ENCODE results near the gene TMEM95. TPM values are rescaled to one million over a fixed set of nuclear protein-coding genes. Genes with fewer than 3 reads are reported as not detected.
"Not testable (repeated sequence)": the region's sequence is repeated elsewhere in the genome, so short reads cannot be mapped to it uniquely, and the experiment has no call there.

The TMEM95 gene
- polyA plus RNA-seq, 1 donor from 2014 or later: not detected

DNA sequence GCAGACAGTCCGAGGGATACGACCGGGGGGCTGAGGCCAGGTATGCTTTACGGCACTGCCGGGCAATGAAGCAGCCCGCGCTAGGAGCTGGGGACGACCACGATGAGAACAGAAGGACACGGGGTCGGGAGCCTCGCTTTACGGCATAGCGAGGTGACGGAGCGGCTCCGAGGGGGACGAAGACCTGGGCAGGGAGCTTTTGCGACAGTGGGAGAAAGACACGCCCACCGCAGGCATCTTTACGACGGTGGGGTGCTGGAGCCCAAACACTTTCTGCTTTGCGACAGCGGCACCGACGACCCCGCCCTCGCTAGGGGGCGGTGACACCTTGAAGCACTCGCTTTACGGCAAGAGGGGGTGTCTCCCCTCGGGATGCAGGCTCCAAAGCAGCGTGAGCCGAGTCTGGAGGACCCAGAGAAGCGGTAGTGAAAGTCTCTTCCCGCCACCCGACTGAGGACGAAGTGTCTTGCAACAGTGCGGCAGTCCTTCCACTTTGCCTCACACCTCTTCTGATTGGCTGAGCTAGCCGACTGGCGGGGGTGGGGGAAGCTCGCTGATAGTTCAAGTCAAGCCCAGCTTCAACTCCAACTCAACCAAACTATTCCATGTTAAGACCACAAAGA is 25.5 kb upstream of the TMEM95 start:
- H3K27me3 Mint-ChIP-seq: no peaks in the 10 kb centered on the region
- peaks cover 25 to 31% (median 29%) of the 10 kb centered on the region in 3 donors for H3K4me1 Mint-ChIP-seq
- peak overlapping the region; percentile 98 to 99 (median 99) for H3K27ac Mint-ChIP-seq
- no peaks in the 10 kb centered on the region for H3K9me3 Mint-ChIP-seq
- no peaks in the 10 kb centered on the region for H3K36me3 Mint-ChIP-seq
- peak overlapping the region; percentile 95 to 99 (median 98) for H3K4me3 Mint-ChIP-seq

DNA sequence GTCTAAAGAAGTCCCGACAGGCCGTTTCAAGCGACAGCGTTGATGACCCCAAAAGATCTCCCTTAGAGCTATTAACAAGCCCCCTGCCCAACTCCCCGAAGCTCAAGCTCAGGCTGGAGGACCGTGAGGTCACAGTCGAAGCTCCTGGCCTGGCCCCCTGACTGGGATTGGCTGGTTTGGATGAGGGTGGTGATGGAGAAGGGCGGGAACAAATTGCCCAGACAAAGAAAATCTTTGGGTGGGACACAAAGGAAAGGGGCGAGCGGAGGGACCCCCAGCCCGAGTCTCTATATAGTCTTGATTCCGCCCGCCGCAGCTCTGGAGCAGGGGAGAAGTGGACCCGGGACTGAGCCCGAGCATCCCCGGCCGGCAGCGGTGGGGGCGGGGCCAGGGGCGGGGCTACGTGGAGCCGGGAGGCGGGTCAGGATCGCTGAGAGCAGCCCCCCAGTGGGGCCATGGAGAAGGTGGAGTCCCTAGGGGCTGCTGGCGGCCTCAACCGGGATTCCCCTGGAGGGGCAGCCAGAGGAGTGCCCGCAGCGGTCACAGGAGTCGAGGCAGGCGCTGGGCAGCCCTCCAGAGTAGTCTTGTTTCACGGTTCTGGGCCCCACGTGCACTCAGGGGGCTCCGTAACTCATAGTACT is 24.8 kb upstream of the TMEM95 start:
- H3K4me3 Mint-ChIP-seq: peak overlapping the region; percentile 95 to 99 (median 98)
- H3K4me1 Mint-ChIP-seq: peaks cover 25 to 31% (median 30%) of the 10 kb centered on the region in 3 donors
- H3K27ac Mint-ChIP-seq: peak overlapping the region; percentile 98 to 99 (median 99)
- no peaks in the 10 kb centered on the region for H3K9me3 Mint-ChIP-seq
- no peaks in the 10 kb centered on the region for H3K36me3 Mint-ChIP-seq
- no peaks in the 10 kb centered on the region for H3K27me3 Mint-ChIP-seq

GRCh38 chr17:7330638-7331015 is 24.3 kb upstream of the TMEM95 start:
- Mint-ChIP-seq H3K36me3 (no peaks in the 10 kb centered on the region), H3K27me3 (no peaks in the 10 kb centered on the region), H3K4me3 (peak overlapping the region; percentile 95 to 99 (median 98)), H3K9me3 (no peaks in the 10 kb centered on the region), H3K4me1 (peaks cover 28 to 35% (median 31%) of the 10 kb centered on the region in 3 donors), H3K27ac (peak overlapping the region in 2 of 3 donors; percentile 98 to 99)

DNA sequence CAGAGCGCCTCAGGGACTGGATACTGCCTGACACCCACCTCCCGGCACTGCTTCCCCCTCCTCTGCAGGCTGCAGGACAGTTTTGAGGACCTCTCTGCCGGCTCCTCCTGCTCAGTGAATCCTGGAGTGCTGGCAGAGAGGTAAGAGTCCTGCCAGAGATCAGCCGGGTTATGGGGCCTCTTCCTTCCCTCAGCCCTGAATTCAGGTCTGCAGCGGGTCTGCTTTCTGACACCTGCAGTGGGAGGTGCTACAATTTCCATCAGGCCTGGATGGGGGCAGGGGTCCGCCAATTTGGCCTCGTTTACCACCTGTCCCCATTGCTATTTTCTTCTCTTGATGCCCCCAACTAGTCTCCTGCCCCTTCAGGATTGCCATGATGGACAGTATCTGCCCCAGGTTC is 22.8 kb upstream of the TMEM95 start:
- H3K9me3 Mint-ChIP-seq: no peaks in the 10 kb centered on the region
- H3K36me3 Mint-ChIP-seq: no peaks in the 10 kb centered on the region
- peak overlapping the region; percentile 66 to 86 (median 76) for H3K4me3 Mint-ChIP-seq
- H3K27ac Mint-ChIP-seq: peak overlapping the region; percentile 87 to 94 (median 90)
- H3K27me3 Mint-ChIP-seq: no peaks in the 10 kb centered on the region
- peaks cover 33 to 40% (median 37%) of the 10 kb centered on the region in 3 donors for H3K4me1 Mint-ChIP-seq

DNA sequence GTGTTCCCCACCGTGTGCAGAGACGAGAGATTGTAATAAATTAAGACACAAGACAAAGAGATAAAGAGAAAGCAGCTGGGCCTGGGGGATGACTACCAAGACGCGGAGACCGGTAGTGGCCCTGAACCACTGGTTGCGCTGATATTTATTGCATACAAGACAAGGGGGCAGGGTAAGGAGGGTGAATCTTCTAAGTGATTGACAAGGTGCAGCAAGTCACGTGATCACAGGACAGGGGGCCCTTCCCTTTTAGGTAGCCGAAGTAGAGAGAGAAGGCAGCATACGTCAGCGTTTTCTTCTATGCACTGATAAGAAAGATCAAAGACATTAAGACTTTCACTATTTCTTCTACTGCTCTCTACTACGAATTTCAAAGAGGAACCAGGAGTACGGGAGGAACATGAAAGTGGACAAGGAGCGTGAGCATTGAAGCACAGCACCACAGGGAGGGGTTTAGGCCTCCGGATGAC is 22.3 kb upstream of the TMEM95 start:
- Mint-ChIP-seq H3K4me1 (peaks cover 35 to 45% (median 40%) of the 10 kb centered on the region in 3 donors), H3K4me3 (peak overlapping the region; percentile 66 to 86 (median 76)), H3K27ac (peak overlapping the region; percentile 87 to 94 (median 90))
- not testable (repeated sequence) for H3K36me3 Mint-ChIP-seq, H3K27me3 Mint-ChIP-seq, H3K9me3 Mint-ChIP-seq

GRCh38 chr17:7334938-7335538 is 19.9 kb upstream of the TMEM95 start:
- peak overlapping the region in 2 of 3 donors; percentile 23 to 75 for H3K27ac Mint-ChIP-seq
- H3K27me3 Mint-ChIP-seq: no peaks in the 10 kb centered on the region
- no peaks in the 10 kb centered on the region for H3K9me3 Mint-ChIP-seq
- no peaks in the 10 kb centered on the region for H3K36me3 Mint-ChIP-seq
- peak overlapping the region in 3 of 4 donors; percentile 82 to 96 (median 85) for H3K4me3 Mint-ChIP-seq
- H3K4me1 Mint-ChIP-seq: peaks cover 27 to 40% (median 28%) of the 10 kb centered on the region in 3 donors

DNA sequence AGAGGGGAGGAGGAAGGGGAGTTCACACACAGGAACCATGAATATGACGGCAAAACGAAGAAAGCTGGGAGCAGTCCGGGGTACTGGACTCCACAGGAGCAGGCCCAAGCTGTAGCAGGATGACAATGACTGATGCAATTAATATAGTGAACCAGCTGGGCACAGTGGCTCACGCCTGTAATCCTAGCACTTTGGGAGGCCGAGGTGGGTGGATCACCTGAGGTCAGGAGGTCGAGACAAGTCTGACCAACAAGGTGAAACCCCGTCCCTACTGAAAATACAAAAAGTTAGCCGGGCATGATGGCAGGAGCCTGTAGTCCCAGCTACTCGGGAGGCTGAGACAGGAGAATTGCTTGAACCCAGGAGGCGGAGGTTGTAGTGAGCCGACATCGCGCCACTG is 19.2 kb upstream of the TMEM95 start:
- Mint-ChIP-seq H3K4me1 (peaks cover 25 to 42% (median 29%) of the 10 kb centered on the region in 3 donors), H3K27ac (peak overlapping the region; percentile 75 to 95 (median 89)), H3K4me3 (peak overlapping the region; percentile 82 to 96 (median 90))
- not testable (repeated sequence) for H3K27me3 Mint-ChIP-seq, H3K36me3 Mint-ChIP-seq, H3K9me3 Mint-ChIP-seq

GRCh38 chr17:7336240-7337175 is 18.4 kb upstream of the TMEM95 start, which contains the start of gene ACAP1:
Gene ACAP1 (plus strand): TSS chr17:7336529. CDS start chr17:7336735, 206 bp downstream.
- no peaks in the 10 kb centered on the region for H3K27me3 Mint-ChIP-seq
- H3K27ac Mint-ChIP-seq: peak within 1 kb of the TSS; percentile 75 to 95 (median 89)
- no peaks in the 10 kb centered on the region for H3K9me3 Mint-ChIP-seq
- H3K4me1 Mint-ChIP-seq: peaks cover 25 to 43% (median 29%) of the 10 kb centered on the region in 3 donors
- H3K36me3 Mint-ChIP-seq: no peaks in the 10 kb centered on the region
- H3K4me3 Mint-ChIP-seq: peak within 1 kb of the TSS; percentile 82 to 96 (median 90)

GRCh38 chr17:7337600-7337999 is 17.4 kb upstream of the TMEM95 start:
- not testable (repeated sequence) for H3K9me3 Mint-ChIP-seq, H3K36me3 Mint-ChIP-seq, H3K27me3 Mint-ChIP-seq
- H3K4me3 Mint-ChIP-seq: peak overlapping the region; percentile 82 to 96 (median 90)
- peak overlapping the region; percentile 75 to 89 (median 88) for H3K27ac Mint-ChIP-seq
- peaks cover 21 to 38% (median 22%) of the 10 kb centered on the region in 3 donors for H3K4me1 Mint-ChIP-seq

DNA sequence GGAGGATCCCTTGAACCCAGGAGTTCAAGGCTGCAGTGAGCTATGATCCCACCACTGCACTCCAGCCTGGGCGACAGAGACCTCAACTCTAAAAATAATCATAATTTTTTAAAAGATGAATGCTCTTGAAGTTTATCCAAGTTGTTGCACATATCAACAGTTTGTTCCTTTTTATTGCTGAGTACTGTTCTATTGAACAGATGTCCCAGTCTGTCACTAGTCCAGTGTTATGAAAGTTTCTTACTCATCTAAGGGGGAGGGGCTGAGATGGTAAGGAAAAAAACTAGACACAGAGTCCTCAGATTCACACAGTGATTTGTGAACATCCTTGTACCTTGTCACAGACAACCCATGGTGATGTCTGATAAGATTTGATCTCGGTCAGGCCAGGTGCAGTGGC is 14.8 kb upstream of the TMEM95 start:
- Mint-ChIP-seq H3K36me3 (no peaks in the 10 kb centered on the region), H3K4me1 (peaks cover 13 to 28% (median 18%) of the 10 kb centered on the region in 3 donors), H3K27ac (peak overlapping the region in 2 of 3 donors; percentile 41 to 57), H3K4me3 (no peak overlapping the region), H3K27me3 (no peaks in the 10 kb centered on the region), H3K9me3 (no peaks in the 10 kb centered on the region)

GRCh38 chr17:7341842-7342241 is 13.1 kb upstream of the TMEM95 start:
- peaks cover 13 to 19% (median 14%) of the 10 kb centered on the region in 3 donors for H3K4me1 Mint-ChIP-seq
- H3K9me3 Mint-ChIP-seq: no peaks in the 10 kb centered on the region
- H3K27ac Mint-ChIP-seq: no peak overlapping the region

DNA sequence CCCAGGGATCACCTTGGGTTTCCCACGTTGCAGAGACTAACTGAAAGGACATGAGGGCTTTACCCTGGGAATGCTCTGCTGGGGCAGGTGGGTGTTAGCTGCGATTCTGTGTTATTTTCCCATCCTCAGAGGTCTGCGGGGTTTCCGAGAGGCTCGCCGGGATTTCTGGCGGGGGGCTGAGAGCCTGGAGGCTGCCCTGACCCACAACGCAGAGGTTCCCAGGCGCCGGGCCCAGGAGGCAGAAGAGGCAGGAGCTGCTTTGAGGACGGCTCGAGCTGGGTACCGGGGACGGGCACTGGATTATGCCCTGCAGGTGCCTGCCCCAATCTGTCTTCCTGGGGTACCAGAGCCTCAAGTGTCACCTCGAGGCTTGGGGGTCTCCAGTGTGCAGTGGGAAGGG is 11.7 kb upstream of the TMEM95 start:
- H3K9me3 Mint-ChIP-seq: no peaks in the 10 kb centered on the region
- H3K4me1 Mint-ChIP-seq: peaks cover 4 to 10% (median 10%) of the 10 kb centered on the region in 3 donors
- H3K4me3 Mint-ChIP-seq: no peak overlapping the region
- H3K27me3 Mint-ChIP-seq: no peaks in the 10 kb centered on the region
- H3K27ac Mint-ChIP-seq: peak overlapping the region in 1 of 3 donors; percentile 65
- H3K36me3 Mint-ChIP-seq: no peaks in the 10 kb centered on the region

More at GRCh38 chr17:7341842-7342241, 13.1 kb upstream of the TMEM95 start:
- H3K27me3 Mint-ChIP-seq: no peaks in the 10 kb centered on the region
- no peaks in the 10 kb centered on the region for H3K36me3 Mint-ChIP-seq
- H3K4me3 Mint-ChIP-seq: no peak overlapping the region

- Mint-ChIP-seq H3K36me3 (no peaks in the 10 kb centered on the region), H3K9me3 (no peaks in the 10 kb centered on the region), H3K4me3 (no peak overlapping the region), H3K27me3 (no peaks in the 10 kb centered on the region), H3K27ac (no peak overlapping the region), H3K4me1 (peaks cover 7 to 15% (median 10%) of the 10 kb centered on the region in 3 donors)
These were observed 8.0 kb upstream of the TMEM95 start for GRCh38 chr17:7346761-7347614.
